Spleen (tissue), 11 donors: ENCODE results near the gene FTHL17. TPM values are rescaled to one million over a fixed set of nuclear protein-coding genes. Genes with fewer than 3 reads are reported as not detected.

ENCODE experiments used
- DNase-seq: peaks from one replicate; pipeline ENCODE4 v3.0.0-alpha.2; 2020
- H3K27ac ChIP-seq, 8 donors: fragments of 200-600 bp; sonication (generic) in 7 of 8; 1 replicate in 4 of 8; 2 replicates in 4 of 8; pipeline versions ENCODE4 v1.5.0 to v1.8.0; 2016 to 2021; ENCODE audit warnings: inconsistent platforms in 4 of 8, mild to moderate bottlenecking in 4 of 8, moderate library complexity in 1 of 8
- H3K27me3 ChIP-seq, 7 donors: fragments of 200-600 bp; sonication (generic) in 6 of 7; replicated peaks in 1 of 7; 1 replicate in 4 of 7; 2 replicates in 3 of 7; pipeline versions ENCODE4 v1.5.0 to v1.8.0; 2016 to 2021; ENCODE audit warnings: inconsistent platforms in 3 of 7, mild to moderate bottlenecking in 1 of 7
- H3K36me3 ChIP-seq, 6 donors: fragments of 200-600 bp; sonication (generic) in 5 of 6; 1 replicate in 4 of 6; 2 replicates in 2 of 6; pipeline versions ENCODE4 v1.5.0 to v1.8.0; 2016 to 2021; ENCODE audit warnings: inconsistent platforms in 2 of 6
- H3K4me1 ChIP-seq, 6 donors: fragments of 200-600 bp; sonication (generic) in 5 of 6; 1 replicate in 3 of 6; 2 replicates in 3 of 6; pipeline versions ENCODE4 v1.5.0 to v1.8.0; 2016 to 2021; ENCODE audit warnings: inconsistent platforms in 3 of 6
- H3K4me3 ChIP-seq, 8 donors: fragments of 200-600 bp; sonication (generic) in 7 of 8; 1 replicate in 4 of 8; 2 replicates in 4 of 8; pipeline versions ENCODE4 v1.5.0 to v1.8.0; 2016 to 2021; ENCODE audit warnings: inconsistent platforms in 4 of 8, mild to moderate bottlenecking in 4 of 8, moderate library complexity in 2 of 8
- H3K9me3 ChIP-seq, 8 donors: fragments of 200-600 bp; sonication (generic) in 7 of 8; 1 replicate in 4 of 8; 2 replicates in 4 of 8; pipeline versions ENCODE4 v1.5.0 to v1.8.0; 2016 to 2021; ENCODE audit warnings: inconsistent platforms in 4 of 8
- POLR2A ChIP-seq, 3 donors: fragments of 450-650 bp; IDR thresholded peaks; one replicate each; pipeline ENCODE4 v1.5.1; 2017; ENCODE audit warnings: antibody characterized with exemption in 3 of 3, mild to moderate bottlenecking in 1 of 3
- POLR2AphosphoS5 ChIP-seq, 3 donors: sonication (generic); formaldehyde crosslinking; IDR thresholded peaks; one replicate each; pipeline ENCODE4 v1.5.1; 2017; ENCODE audit warnings: antibody characterized with exemption in 3 of 3
- WGBS, 5 donors: extraction: QIAGEN DNeasy Blood & Tissue Kit in 3 of 5; methylation state at CpG; one replicate each; pipeline versions ENCODE4 v1.1.5 to v1.1.7; 2013 to 2018; 5-methylcytosine and 5-hydroxymethylcytosine counted together
- intact Hi-C: fragments of 100-400 bp; cut with DNase I; formaldehyde crosslinking; loops from one replicate; pipeline ENCODE4 v1.15.0; 2023; ENCODE audit warnings: low total_unique reads
- polyA plus RNA-seq, 3 donors: library from polyadenylated mRNA; stranded (reverse); fragments of 200-250 nt; gene quantifications; one replicate each; pipeline ENCODE4 v1.2.1, GENCODE V29; 2013
- total RNA-seq, 7 donors: library from RNA; depleted of rRNA in 3 of 7; stranded (reverse); fragments of >200 nt in 3 of 7; fragmentation: NEBNext Ultra II Directional in 4 of 7; extraction: Animal tissue kit (Norgen Biotek cat#: 25700) in 4 of 7; gene quantifications; one replicate each; pipeline versions ENCODE4 v1.1.0 to v1.2.1, GENCODE V29; 2016 to 2021
- TF ChIP-seq, protein P1 (sequence below), 11 experiments: fragments of 200-600 bp in 7 of 11; fragments of 450-650 bp in 4 of 11; sonication (generic) in 4 of 11; IDR thresholded peaks in 8 of 11; conservative IDR thresholded peaks in 3 of 11; 1 replicate in 7 of 11; 2 replicates in 4 of 11; pipeline versions ENCODE4 v1.4.0 to v1.8.0; 2016 to 2021; ENCODE audit warnings: antibody characterized with exemption in 11 of 11, inconsistent platforms in 4 of 11, mild to moderate bottlenecking in 1 of 11
- donor health status: healthy with polysubstance abuse.
- donor health status: DM: no; HTN: no; CAD: no; lungs with moderate emphysema.
- donor health status: DM: no; HTN: no; CAD: no.
- donor health status: Bipolar disorder and iron deficiency.
- donor health status: healthy.
- donor health status: DM: no; HTN: no; CAD: no.
- donor health status: DM: yes; HTN: yes; CAD: no.

Gene FTHL17
- total and polyA plus RNA-seq, 10 donors: not detected

GRCh38 chrX:31057291-31057690 is 14.6 kb downstream of the FTHL17 start:
- TF ChIP-seq, protein P1, sequence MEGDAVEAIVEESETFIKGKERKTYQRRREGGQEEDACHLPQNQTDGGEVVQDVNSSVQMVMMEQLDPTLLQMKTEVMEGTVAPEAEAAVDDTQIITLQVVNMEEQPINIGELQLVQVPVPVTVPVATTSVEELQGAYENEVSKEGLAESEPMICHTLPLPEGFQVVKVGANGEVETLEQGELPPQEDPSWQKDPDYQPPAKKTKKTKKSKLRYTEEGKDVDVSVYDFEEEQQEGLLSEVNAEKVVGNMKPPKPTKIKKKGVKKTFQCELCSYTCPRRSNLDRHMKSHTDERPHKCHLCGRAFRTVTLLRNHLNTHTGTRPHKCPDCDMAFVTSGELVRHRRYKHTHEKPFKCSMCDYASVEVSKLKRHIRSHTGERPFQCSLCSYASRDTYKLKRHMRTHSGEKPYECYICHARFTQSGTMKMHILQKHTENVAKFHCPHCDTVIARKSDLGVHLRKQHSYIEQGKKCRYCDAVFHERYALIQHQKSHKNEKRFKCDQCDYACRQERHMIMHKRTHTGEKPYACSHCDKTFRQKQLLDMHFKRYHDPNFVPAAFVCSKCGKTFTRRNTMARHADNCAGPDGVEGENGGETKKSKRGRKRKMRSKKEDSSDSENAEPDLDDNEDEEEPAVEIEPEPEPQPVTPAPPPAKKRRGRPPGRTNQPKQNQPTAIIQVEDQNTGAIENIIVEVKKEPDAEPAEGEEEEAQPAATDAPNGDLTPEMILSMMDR (IDR thresholded peaks at IDR 0.05 in 8 of 11, conservative IDR thresholded peaks at IDR 0.05 in 3 of 11): no peak
- TF ChIP-seq POLR2AphosphoS5 (IDR thresholded peaks at IDR 0.05): no peak
- TF ChIP-seq POLR2A (IDR thresholded peaks at IDR 0.05): no peak
- no peak overlapping the region for H3K4me3 ChIP-seq
- WGBS, 5 donors: 55 to 90% (median 70%) methylated on average over 3 of the region's 3 CpGs
- no peaks in the 10 kb centered on the region for H3K36me3 ChIP-seq
- DNase-seq: no peak
- H3K9me3 ChIP-seq: no peaks in the 10 kb centered on the region
- intact Hi-C loops: no loop called here
- H3K27ac ChIP-seq: no peak overlapping the region
- H3K27me3 ChIP-seq: no peaks in the 10 kb centered on the region
- H3K4me1 ChIP-seq: no peaks in the 10 kb centered on the region

- Histone ChIP-seq H3K27ac (no peak overlapping the region), H3K9me3 (no peaks in the 10 kb centered on the region), H3K4me1 (no peaks in the 10 kb centered on the region), H3K36me3 (no peaks in the 10 kb centered on the region), H3K4me3 (no peak overlapping the region), H3K27me3 (no peaks in the 10 kb centered on the region)
- no peak for DNase-seq
- intact Hi-C loops: no loop called here
- 64 to 98% (median 89%) methylated on average over 3 of the region's 3 CpGs for WGBS, 5 donors
- TF ChIP-seq POLR2A (IDR thresholded peaks at IDR 0.05) (no peak), POLR2AphosphoS5 (IDR thresholded peaks at IDR 0.05) (no peak)
Observed at GRCh38 chrX:31053621-31054020, 18.2 kb downstream of the FTHL17 start.

GRCh38 chrX:31039327-31039711 is 32.5 kb downstream of the FTHL17 start:
- WGBS, 5 donors: 54 to 71% (median 68%) methylated on average over 3 of the region's 3 CpGs
- no peaks in the 10 kb centered on the region for H3K4me1 ChIP-seq
- H3K27me3 ChIP-seq: peaks cover 0 to 11% (median 0%) of the 10 kb centered on the region in 7 donors
- no peaks in the 10 kb centered on the region for H3K36me3 ChIP-seq
- no peak overlapping the region for H3K4me3 ChIP-seq
- no peak for DNase-seq
- intact Hi-C loops: no loop called here
- H3K9me3 ChIP-seq: no peaks in the 10 kb centered on the region
- no peak overlapping the region for H3K27ac ChIP-seq
- no peak for TF ChIP-seq POLR2AphosphoS5 (IDR thresholded peaks at IDR 0.05)
- no peak for TF ChIP-seq POLR2A (IDR thresholded peaks at IDR 0.05)
- TF ChIP-seq, protein P1 (IDR thresholded peaks at IDR 0.05 in 8 of 11, conservative IDR thresholded peaks at IDR 0.05 in 3 of 11): no peak

GRCh38 chrX:31038575-31039326 is 33.1 kb downstream of the FTHL17 start:
- Histone ChIP-seq H3K27me3 (peaks cover 0 to 11% (median 0%) of the 10 kb centered on the region in 7 donors), H3K9me3 (no peaks in the 10 kb centered on the region), H3K4me1 (no peaks in the 10 kb centered on the region), H3K36me3 (no peaks in the 10 kb centered on the region), H3K4me3 (no peak overlapping the region), H3K27ac (no peak overlapping the region)
- 23 to 33% (median 25%) methylated on average over 6 of the region's 6 CpGs for WGBS, 5 donors
- intact Hi-C loops: no loop called here
- no peak for DNase-seq
- TF ChIP-seq POLR2A (IDR thresholded peaks at IDR 0.05): no peak
- TF ChIP-seq, protein P1 (IDR thresholded peaks at IDR 0.05 in 8 of 11, conservative IDR thresholded peaks at IDR 0.05 in 3 of 11): peak in 9 of 11 experiments; percentile 10 to 47 (median 40)
